Adrenal gland (tissue), 5 donors: ENCODE results near the gene DIP2A.

Experiments
- CTCF ChIP-seq, 6 experiments: fragments of 450-650 bp in 4 of 6; fragments of 200-600 bp in 2 of 6; sonication (generic) in 1 of 6; IDR thresholded peaks; 1 replicate in 5 of 6; 2 replicates in 1 of 6; pipeline versions ENCODE4 v1.5.1 to v1.8.0; 2016 to 2021; ENCODE audit warnings: antibody characterized with exemption in 6 of 6, mild to moderate bottlenecking in 2 of 6, moderate library complexity in 1 of 6
- POLR2A ChIP-seq, 2 donors: fragments of 450-650 bp; IDR thresholded peaks; one replicate each; pipeline ENCODE4 v1.6.1; 2017; ENCODE audit warnings: antibody characterized with exemption in 2 of 2, mild to moderate bottlenecking in 2 of 2, moderate library complexity in 1 of 2
- donor health status: DM: no; HTN: no; CAD: no.

- TF ChIP-seq CTCF (IDR thresholded peaks at IDR 0.05) = no peak
- no peak for TF ChIP-seq POLR2A (IDR thresholded peaks at IDR 0.05)
Observed at GRCh38 chr21:46515109-46515508, 56.4 kb downstream of the DIP2A start.
